HEK293 (cell line): ENCODE measurements around the gene STUM.

Experiments
- GLI4 ChIP-seq: fragments of 450-650 bp; formaldehyde crosslinking; IDR thresholded peaks from 2 replicates; pipeline ENCODE4 v1.5.1; 2016; ENCODE audit warnings: missing biosample characterization, missing genetic modification characterization
- GLIS1 ChIP-seq: fragments of 450-650 bp; formaldehyde crosslinking; IDR thresholded peaks from 2 replicates; pipeline ENCODE4 v1.5.1; 2016; ENCODE audit warnings: missing biosample characterization, missing genetic modification characterization
- KLF16 ChIP-seq: fragments of 450-650 bp; formaldehyde crosslinking; IDR thresholded peaks from 2 replicates; pipeline ENCODE4 v1.5.1; 2017; ENCODE audit warnings: missing biosample characterization, missing genetic modification characterization
- REST ChIP-seq: fragments of 450-650 bp; formaldehyde crosslinking; IDR thresholded peaks from 2 replicates; pipeline ENCODE4 v1.5.1; 2016; ENCODE audit warnings: missing biosample characterization, missing genetic modification characterization
- SCRT1 ChIP-seq: fragments of 450-650 bp; formaldehyde crosslinking; IDR thresholded peaks from 2 replicates; pipeline ENCODE4 v1.5.1; 2016; ENCODE audit warnings: missing biosample characterization, missing genetic modification characterization, borderline replicate concordance
- SETDB1 ChIP-seq: IDR thresholded peaks from one replicate; pipeline ENCODE4 v1.6.1; 2017; ENCODE audit warnings: mild to moderate bottlenecking, low read length, moderate library complexity, mixed read lengths; ENCODE audit not compliant: insufficient read length
- SP2 ChIP-seq: fragments of 450-650 bp; formaldehyde crosslinking; IDR thresholded peaks from 2 replicates; pipeline ENCODE4 v1.5.1; 2016; ENCODE audit warnings: missing biosample characterization, missing genetic modification characterization
- TCF7L2 ChIP-seq: IDR thresholded peaks from 2 replicates; pipeline ENCODE4 v1.6.1; 2011; ENCODE audit warnings: low read depth, mild to moderate bottlenecking, inconsistent platforms, low read length, moderate library complexity, borderline replicate concordance
- TRIM28 ChIP-seq: IDR thresholded peaks from 2 replicates; pipeline ENCODE4 v1.6.1; 2011; ENCODE audit warnings: low read length, control low read depth, borderline replicate concordance
- ZBTB48 ChIP-seq: fragments of 450-650 bp; formaldehyde crosslinking; IDR thresholded peaks from 2 replicates; pipeline ENCODE4 v1.5.1; 2016; ENCODE audit warnings: missing biosample characterization, missing genetic modification characterization
- ZNF121 ChIP-seq: fragments of 450-650 bp; formaldehyde crosslinking; IDR thresholded peaks from 2 replicates; pipeline ENCODE4 v1.5.1; 2016; ENCODE audit warnings: missing biosample characterization, missing genetic modification characterization
- ZNF140 ChIP-seq: fragments of 450-650 bp; formaldehyde crosslinking; IDR thresholded peaks from 2 replicates; pipeline ENCODE4 v1.5.1; 2016; ENCODE audit warnings: missing biosample characterization, missing genetic modification characterization
- ZNF155 ChIP-seq: fragments of 450-650 bp; formaldehyde crosslinking; IDR thresholded peaks from 2 replicates; pipeline ENCODE4 v1.5.1; 2016; ENCODE audit warnings: missing biosample characterization, missing genetic modification characterization
- ZNF174 ChIP-seq: fragments of 450-650 bp; formaldehyde crosslinking; IDR thresholded peaks from 2 replicates; pipeline ENCODE4 v1.5.0; 2017; ENCODE audit warnings: missing biosample characterization, mild to moderate bottlenecking, missing genetic modification characterization
- ZNF2 ChIP-seq: fragments of 450-650 bp; formaldehyde crosslinking; IDR thresholded peaks from 2 replicates; pipeline ENCODE4 v1.5.1; 2016; ENCODE audit warnings: missing biosample characterization, missing genetic modification characterization
- ZNF202 ChIP-seq: fragments of 450-650 bp; formaldehyde crosslinking; IDR thresholded peaks from 2 replicates; pipeline ENCODE4 v1.5.1; 2016; ENCODE audit warnings: missing biosample characterization, missing genetic modification characterization, borderline replicate concordance
- ZNF23 ChIP-seq: fragments of 450-650 bp; formaldehyde crosslinking; IDR thresholded peaks from 2 replicates; pipeline ENCODE4 v1.5.1; 2016; ENCODE audit warnings: missing biosample characterization, missing genetic modification characterization, borderline replicate concordance
- ZNF239 ChIP-seq: fragments of 450-650 bp; formaldehyde crosslinking; IDR thresholded peaks from 2 replicates; pipeline ENCODE4 v1.5.1; 2016; ENCODE audit warnings: missing biosample characterization, missing genetic modification characterization
- ZNF292 ChIP-seq: fragments of 450-650 bp; formaldehyde crosslinking; IDR thresholded peaks from 2 replicates; pipeline ENCODE4 v1.5.1; 2016; ENCODE audit warnings: low read depth, missing biosample characterization, missing genetic modification characterization, borderline replicate concordance
- ZNF366 ChIP-seq: fragments of 450-650 bp; formaldehyde crosslinking; conservative IDR thresholded peaks from 2 replicates; pipeline ENCODE4 v1.5.1; 2016; ENCODE audit warnings: missing biosample characterization, missing genetic modification characterization
- ZNF624 ChIP-seq: fragments of 450-650 bp; formaldehyde crosslinking; IDR thresholded peaks from 2 replicates; pipeline ENCODE4 v1.5.1; 2017; ENCODE audit warnings: missing biosample characterization, missing genetic modification characterization
- ZNF626 ChIP-seq: fragments of 450-650 bp; sonication (Bioruptor Pico); formaldehyde crosslinking; IDR thresholded peaks from 2 replicates; pipeline ENCODE4 v1.5.1; 2018; ENCODE audit warnings: missing biosample characterization, missing genetic modification characterization, inconsistent platforms
- ZNF654 ChIP-seq: fragments of 450-650 bp; formaldehyde crosslinking; IDR thresholded peaks from 2 replicates; pipeline ENCODE4 v1.5.1; 2016; ENCODE audit warnings: low read depth, missing biosample characterization, missing genetic modification characterization
- ZNF664 ChIP-seq: fragments of 450-650 bp; formaldehyde crosslinking; IDR thresholded peaks from 2 replicates; pipeline ENCODE4 v1.5.1; 2016; ENCODE audit warnings: missing biosample characterization, missing genetic modification characterization
- ZNF830 ChIP-seq: fragments of 450-650 bp; IDR thresholded peaks from 2 replicates; pipeline ENCODE4 v1.5.0; 2018; ENCODE audit warnings: missing biosample characterization, missing genetic modification characterization, low read depth, mild to moderate bottlenecking, moderate library complexity
- ZSCAN16 ChIP-seq: fragments of 450-650 bp; formaldehyde crosslinking; IDR thresholded peaks from 2 replicates; pipeline ENCODE4 v1.5.1; 2016; ENCODE audit warnings: missing biosample characterization, missing genetic modification characterization
- TF ChIP-seq, protein P1 (sequence below): fragments of 450-650 bp; formaldehyde crosslinking; IDR thresholded peaks from 2 replicates; pipeline ENCODE4 v1.5.1; 2016; ENCODE audit warnings: missing biosample characterization, missing genetic modification characterization
- TF ChIP-seq, protein P2 (sequence below): sonication (generic); formaldehyde crosslinking; IDR thresholded peaks from 2 replicates; pipeline ENCODE4 v1.8.1; 2022; ENCODE audit warnings: mild to moderate bottlenecking, moderate library complexity, missing genetic modification reagents

Gene STUM

DNA sequence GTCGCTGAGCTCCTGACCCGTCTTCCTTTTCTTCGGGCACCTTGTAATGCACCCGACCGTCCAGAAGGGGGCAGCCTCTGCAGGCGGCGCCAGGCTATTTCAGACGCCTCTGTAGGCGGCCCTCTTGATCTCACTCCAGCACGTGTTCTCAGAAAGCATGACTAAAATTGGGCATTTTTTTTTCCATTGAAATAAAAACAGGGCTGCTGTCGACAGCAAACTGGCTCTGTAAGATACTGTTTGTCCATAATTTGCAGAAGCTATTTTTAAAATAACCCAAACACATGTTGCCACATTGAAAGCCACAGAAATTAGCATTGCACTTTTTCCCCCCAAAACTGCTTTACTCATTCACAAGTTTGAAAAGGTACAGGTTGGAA, 78.0 kb downstream of the STUM start (continued):
- no peak for TF ChIP-seq REST (tag by site-specific recombination)
- no peak for TF ChIP-seq ZNF292 (tag by site-specific recombination)
- TF ChIP-seq SCRT1 = no peak
- peak; percentile 67; the same call in 1 of the 2 replicates for TF ChIP-seq ZNF174 (tag by site-specific recombination)
- no peak for TF ChIP-seq ZNF140 (tag by site-specific recombination)
- TF ChIP-seq TCF7L2 = peak; percentile 99
- no peak for TF ChIP-seq ZNF2 (tag by site-specific recombination)
- TF ChIP-seq KLF16 (tag by site-specific recombination) = no peak
- TF ChIP-seq ZSCAN16 (tag by site-specific recombination) = no peak
- TF ChIP-seq GLI4 = no peak
- TF ChIP-seq ZNF626 = no peak
- TF ChIP-seq ZNF664 = no peak
- TF ChIP-seq ZNF830 (tag by site-specific recombination) = no peak
- no peak for TF ChIP-seq ZNF23
- TF ChIP-seq ZNF624 (tag by site-specific recombination) = no peak
- TF ChIP-seq, protein P1, sequence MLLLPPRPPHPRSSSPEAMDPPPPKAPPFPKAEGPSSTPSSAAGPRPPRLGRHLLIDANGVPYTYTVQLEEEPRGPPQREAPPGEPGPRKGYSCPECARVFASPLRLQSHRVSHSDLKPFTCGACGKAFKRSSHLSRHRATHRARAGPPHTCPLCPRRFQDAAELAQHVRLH = 0 out of 2 replicates have a peak, but pooled peaks have one; percentile 52
- no peak for TF ChIP-seq ZNF202 (tag by site-specific recombination)
- no peak; the same call in 1 of the 2 replicates for TF ChIP-seq TRIM28
- TF ChIP-seq ZNF366 (tag by site-specific recombination) = no peak
- no peak for TF ChIP-seq SP2 (tag by site-specific recombination)
- TF ChIP-seq ZBTB48 (tag by site-specific recombination) = no peak
- peak; percentile 69 for TF ChIP-seq ZNF654 (tag by site-specific recombination)
- no peak for TF ChIP-seq ZNF155 (tag by site-specific recombination)
- peak; percentile 47 for TF ChIP-seq SETDB1
- peak; percentile 27; the same call in 1 of the 2 replicates for TF ChIP-seq GLIS1 (tag by site-specific recombination)
- TF ChIP-seq ZNF121 (tag by site-specific recombination) = no peak
- TF ChIP-seq, protein P2, sequence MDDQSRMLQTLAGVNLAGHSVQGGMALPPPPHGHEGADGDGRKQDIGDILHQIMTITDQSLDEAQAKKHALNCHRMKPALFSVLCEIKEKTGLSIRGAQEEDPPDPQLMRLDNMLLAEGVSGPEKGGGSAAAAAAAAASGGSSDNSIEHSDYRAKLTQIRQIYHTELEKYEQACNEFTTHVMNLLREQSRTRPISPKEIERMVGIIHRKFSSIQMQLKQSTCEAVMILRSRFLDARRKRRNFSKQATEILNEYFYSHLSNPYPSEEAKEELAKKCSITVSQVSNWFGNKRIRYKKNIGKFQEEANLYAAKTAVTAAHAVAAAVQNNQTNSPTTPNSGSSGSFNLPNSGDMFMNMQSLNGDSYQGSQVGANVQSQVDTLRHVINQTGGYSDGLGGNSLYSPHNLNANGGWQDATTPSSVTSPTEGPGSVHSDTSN (CRISPR knock-in tag) = no peak
- no peak for TF ChIP-seq ZNF239 (tag by site-specific recombination)
- TF ChIP-seq, all 188 proteins: peak for 37
